ENCODE results near the gene ALDH18A1.
A peak's percentile ranks its signal among the peaks of the same experiment; 100 is the strongest.

The ALDH18A1 gene

DNA sequence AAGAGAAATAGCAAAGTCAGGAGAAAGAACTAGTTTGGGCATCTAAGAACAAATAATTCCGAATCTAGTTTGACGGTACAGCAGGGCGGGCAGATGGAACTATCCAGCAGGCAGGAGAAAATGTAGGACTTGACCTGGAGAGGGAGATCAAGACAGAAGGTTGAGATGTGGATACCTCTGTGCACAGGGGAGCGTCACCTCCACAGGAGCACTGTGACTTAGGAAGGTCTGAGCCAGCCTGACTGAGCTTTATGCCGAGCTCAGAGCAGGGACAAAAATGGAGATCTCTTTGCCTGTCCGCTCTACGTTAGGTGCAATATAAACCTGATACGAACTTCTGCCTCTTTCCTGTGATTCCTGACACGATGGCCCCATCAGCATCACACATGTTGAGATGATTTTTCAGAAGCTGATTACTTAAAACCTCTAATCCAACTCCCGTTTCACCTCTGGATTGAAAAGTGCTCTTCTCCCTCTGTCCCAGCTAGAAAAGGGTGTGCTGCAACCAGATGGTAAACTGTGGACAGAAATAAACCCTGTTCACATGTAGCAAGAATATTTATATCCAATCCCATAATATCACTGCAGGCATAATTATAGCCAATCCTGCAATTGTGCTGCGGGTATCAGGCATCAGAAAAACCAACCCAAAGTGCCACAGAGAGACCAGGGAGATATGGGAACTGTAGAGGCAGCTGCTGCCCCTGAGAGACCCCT is 81.7 kb downstream of the ALDH18A1 start:
- no peak for DNase-seq

DNA sequence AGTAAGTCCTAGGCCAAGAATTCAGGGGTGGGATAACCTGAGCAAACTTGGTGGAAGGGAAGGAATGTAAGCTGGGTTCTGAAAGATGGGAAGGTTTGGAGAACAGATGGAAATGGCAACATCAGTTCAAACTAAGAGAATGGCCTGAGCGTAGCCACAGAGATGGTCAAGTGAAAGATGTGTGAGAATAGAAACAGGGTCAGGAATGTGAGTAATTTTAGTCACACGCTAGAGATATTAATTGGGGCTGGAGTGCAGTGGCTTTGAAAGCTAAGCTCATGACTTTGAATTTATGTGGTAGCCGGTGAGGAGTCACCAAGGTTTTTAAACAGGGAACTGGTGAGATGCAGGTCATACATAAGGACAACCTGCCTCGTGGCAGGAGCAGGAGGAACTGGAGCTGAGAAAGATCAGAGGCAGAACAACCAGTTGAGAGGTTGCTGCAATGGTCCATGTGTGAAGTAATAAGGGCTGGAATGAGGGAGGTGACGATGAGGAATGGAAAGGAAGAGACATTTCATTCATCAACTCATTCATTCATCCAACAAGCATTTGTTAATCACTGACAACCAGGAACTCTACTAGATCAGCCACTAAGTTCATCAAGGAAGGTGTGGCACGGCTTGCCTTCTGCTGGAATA is 82.4 kb downstream of the ALDH18A1 start:
- no peak for DNase-seq

DNA sequence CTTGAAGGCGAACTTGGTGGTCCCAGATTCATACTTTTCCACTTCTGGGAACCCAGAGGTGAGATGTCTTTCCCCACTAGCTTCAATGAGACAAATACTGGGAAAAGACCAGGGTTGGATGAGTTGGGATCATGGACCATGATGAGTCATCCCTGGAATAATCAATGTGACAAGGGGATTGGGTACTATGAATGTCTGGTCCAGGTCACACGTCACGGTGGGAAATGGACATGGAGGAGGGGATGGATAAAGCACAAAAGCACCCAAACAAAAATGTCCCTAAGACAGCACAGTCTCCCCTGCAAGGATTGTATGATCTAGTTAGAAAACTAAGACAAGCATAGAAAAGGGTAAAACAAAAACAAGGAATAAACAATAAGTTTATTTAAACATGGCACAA is 83.0 kb downstream of the ALDH18A1 start:
- no peak for DNase-seq

DNA sequence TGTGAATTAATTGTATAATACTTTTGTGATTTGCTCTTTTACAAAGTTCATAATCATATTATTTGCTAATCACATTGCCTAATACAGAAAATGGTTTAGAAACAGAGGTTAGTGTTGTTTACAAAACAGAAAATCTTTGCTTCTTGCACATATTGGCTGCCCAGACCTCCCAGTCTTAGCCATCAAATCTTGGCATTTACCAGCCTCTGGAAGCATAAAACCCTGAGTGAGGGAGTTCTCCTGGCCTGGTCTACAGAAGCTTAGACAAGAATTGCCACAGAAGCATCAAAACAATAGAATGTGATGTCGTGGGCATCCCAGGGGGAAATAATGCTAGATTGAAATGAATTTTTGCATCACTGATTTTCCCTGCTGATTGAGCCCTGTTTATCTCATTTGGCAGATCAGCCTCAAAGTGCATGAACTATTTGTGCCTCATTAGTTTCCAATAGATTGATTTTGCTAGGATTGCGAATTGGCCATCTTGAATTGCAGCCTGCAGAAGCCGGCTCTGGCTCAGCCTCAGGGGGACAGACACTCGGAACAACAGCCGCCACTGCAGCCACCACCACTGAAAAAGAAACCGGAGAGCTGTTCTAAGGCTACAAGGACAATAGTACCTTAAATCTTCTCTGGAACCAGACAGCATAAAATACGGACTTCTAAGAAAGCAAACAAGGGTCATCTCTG is 84.2 kb downstream of the ALDH18A1 start:
- no peak for DNase-seq

DNA sequence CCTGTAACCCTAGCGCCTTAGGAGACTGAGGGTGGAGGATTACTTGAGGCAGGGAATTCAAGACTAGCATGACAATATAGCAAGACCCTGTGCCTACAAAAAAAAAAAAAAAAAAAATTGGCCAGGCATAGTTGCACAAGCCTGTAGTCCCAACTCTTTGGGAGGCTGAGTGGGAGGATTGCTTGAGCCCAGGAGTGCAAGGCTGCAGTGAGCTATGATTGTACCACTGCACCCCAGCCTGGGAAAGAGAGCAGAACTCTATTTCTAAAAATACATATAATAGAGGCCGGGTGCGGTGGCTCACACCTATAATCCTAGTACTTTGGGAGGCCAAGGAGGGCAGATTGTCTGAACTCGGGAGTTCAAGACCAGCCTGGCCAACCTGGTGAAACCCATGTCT is 85.1 kb downstream of the ALDH18A1 start:
- DNase-seq: no peak

DNA sequence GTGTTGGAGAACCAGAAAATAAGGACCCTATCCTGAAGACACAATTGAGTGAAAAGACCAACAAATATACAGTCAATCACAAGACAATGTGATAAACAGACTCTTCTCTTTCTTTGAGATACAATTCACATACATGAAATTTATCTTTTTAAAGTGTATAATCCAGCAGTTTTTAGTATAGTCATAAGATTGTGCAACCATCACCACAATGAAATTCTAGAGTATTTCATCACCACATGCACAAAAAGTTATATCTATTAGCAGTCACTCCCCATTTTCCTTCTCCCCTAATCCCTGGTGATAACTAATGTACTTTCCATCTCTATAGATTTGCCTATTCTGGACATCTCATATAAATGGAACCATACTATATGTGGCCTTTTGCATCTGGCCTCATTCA is 87.1 kb downstream of the ALDH18A1 start:
- DNase-seq: no peak

DNA sequence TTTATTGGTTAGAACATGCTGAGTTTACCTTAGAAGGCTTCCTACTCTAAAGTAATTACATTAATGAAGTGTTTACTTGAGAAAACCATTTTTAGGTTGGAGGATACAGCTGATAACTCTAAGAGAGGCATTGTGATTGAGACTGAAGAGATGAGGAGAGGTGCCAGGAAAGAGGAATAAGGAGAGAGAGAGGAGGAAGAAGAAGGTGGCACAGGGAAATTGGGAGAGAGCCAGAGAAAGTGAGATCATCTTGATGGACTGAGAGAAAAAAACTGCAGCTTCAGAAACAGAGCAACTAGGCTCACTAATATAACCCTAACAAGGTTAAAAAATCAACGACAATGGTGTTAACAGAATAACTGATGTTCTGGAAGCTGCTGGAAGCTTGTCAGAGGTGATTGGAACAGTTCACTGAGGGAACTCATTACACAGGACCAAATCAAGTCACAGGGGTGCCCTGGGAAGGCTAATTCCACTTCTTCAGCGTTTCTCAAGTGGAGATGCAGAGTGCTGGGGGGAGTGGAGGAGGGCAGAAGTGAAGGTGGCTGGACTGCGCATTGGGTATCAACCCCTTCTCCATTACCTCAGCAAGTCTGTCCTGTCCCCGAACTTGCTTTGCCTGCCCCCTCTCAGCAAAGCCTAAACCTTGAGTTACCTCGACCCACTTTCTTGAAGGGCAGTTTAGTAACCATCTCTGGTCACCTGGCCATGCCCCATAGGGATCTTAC is 88.4 kb downstream of the ALDH18A1 start:
- DNase-seq: no peak

DNA sequence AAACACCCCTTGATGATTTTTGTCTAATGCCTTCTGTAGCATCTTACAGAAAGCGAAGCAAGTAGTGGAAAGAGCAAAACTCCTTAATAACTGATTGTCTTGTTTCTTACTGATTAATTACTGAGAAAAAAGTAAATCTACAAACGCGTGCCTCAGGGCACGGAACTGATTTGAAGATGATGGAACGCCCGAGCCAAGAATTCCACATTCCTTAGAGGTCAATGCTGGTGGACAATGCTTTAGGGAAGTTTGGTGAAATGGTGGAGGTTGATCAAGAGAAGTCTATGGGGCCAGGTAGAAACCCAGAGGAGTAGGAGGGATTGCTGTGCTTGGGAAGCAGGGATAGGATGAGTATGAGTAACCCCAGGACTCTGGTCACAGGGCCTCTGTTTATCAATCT is 90.4 kb downstream of the ALDH18A1 start:
- DNase-seq: no peak

DNA sequence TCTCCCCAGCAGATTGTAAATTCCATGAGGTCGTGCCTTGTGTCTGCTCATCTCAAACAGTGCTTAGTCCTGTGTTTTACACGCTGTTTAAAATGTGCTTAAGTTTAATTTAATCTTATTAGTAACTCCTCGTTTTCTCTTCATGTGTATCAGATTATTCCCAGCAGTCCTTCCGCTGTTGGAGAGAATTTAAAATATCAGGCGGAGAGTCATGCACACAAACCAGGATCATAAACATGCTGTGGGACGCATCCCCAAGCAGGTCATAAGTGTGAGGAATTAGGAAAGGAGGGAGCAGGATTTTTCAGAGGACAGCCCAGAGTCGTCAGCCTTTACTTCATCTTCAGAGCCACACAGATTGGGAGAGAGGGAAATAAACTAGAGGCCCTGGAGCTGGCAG is 91.2 kb downstream of the ALDH18A1 start:
- no peak for DNase-seq

DNA sequence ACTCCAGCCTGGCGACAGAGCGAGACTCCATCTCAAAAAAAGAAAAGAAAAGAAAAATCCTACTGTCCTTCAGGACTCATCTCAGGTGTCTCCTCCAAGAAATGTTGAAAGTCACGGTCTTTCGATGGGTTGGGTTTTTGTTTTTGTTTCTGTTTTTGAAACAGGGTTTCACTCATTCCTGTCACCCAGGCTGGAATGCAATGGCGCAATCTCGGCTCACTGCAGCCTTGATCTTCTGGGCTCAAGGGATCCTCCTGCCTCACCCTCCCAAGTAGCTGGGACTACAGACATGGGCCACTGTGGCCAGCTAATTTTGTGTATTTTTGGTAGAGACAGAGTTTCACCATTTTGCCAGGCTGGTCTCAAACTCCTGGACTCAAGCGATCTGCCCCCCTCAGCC is 92.2 kb downstream of the ALDH18A1 start:
- DNase-seq: no peak

DNA sequence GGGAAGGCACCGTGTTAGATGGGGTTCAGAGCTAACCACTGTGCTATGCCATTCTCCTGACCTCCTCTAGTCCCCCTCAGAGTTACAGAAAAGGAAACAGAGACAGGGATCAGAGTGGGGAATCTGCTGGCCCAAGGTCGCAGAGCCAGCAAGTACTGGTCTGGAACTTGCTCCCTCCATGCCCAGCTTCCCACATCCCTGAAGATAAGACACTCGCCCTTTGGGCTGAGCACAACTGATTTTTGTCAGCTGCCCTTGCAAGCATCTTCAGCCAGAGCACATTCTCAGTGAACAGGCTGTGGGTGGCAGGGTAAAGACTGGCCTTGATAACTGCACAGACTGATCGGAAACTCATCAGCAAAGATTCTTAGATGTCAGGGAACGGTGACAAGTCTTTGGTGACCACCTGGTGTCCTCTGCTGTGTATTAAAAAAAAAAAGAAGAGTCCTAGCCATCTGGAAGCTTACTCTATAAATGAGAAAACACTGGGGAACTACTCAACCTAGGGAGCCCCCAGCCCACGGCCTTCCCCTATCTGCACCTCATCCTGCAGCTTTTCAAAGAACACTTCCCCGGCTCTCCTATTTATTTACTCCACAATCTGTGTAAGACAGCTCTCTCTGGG is 94.1 kb downstream of the ALDH18A1 start:
- peak; percentile 1 for DNase-seq

DNA sequence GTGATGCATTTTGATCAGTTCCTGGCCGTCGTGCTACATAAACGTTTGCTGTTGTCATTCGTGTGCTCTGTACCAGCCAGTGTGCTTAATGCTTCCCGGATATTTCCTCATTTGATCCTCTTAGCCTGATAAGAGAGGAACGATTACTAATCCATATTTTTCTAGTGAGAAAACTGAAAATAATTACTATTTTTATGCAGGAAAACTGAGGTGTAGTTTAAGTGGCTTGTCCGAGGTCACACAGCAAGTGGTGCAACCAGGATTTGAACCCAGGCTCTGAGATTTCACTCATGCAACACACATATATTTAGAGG is 94.7 kb downstream of the ALDH18A1 start:
- no peak for DNase-seq

DNA sequence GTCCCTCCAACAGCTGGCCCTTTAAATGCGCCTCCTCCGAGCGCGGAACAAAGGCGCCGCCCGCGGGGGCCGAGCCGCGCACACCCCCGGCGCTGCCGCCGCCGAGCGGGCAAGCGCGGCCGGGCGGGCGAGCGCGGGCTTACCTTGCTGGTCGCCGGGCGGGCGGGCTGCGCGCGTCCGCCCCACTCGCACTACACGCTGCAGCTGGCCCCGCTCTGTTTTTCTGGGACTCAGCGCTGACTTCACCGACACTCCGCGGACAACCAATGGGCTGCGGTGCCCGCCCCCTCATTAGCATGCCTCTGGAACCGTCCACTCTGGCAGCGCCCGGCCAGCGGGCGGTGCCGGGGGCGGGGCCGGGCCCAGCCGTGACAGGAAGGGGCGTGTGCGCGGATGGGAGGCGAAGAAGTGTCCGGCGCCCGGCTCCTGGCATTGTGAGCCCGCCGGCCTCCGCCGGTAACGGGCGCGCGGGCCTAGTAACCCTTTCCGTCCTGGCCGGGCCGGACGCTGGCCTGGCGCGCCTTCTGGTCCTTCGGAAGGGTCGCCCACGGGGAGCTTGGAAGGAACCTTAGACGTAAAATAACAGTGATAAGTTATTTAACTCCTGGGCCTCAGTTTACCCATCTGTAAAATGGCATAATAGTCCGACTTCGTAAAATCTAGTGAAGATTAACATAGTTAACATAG is 95.2 kb downstream of the ALDH18A1 start, which contains the start of gene SORBS1:
Gene SORBS1 (minus strand): TSS at position 195 of the 687 bp plus-strand sequence. CDS start 120,236 bp downstream, outside the sequence.
- DNase-seq: peak; percentile 86

DNA sequence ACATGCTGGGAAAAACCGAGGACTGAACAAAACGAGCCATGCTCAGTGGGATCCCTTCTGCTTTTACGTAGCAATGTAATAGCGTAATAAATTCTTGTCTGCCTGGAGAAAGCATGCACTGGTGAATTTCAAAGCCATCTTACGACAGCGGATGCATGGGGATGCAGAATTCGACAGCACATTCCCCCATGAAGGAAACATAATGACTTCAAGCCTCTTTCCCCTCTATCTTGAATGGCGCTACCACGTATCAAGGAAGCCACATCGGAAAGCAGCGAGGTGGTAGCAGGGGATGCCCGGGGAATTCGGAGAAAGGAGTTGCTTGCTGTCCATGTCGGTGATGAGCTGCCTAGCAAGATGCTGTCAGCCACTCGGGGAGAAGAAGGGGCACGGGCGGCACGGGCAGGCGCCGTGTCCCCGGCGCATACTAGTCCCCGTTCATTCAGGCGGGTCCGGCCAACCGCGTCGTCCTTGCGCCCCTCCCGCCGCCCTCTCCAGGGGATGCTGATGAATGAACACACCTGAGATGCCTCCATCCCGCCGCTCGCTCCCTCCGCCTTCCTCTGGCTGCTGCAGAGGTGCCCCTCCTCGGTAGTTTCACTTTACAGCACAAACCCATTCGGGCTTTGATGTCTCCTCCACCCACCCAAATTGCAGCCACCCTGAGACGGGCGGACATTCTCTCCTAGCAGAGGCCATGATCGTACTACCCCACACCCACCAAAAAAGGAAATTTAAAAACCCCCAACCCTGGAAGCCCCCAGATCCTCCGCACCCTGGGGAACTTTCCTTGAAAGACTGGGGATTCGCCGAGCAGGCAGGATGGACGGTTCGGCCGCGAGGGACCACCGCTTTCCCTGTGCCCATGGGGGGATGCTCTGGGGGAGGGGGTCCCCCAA is 96.0 kb downstream of the ALDH18A1 start:
- peak; percentile 35 for DNase-seq

DNA sequence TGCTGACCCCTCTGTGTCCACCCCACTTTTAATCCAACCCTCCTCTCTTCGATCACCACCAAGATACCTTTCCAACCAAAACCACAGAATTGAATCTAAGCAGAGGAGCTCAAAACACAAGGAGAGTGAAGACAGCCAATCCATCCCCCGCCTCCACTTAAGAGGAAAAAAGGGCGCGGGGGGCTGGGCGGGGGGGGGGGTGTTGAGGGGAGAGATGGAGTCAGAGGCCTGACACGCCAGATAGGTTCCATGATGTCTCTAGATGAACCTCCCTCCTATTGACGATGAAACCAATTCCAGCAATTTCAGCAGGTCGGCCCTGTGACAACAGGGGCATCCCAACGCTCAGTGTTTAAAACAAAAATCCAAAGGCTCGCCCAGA is 96.6 kb downstream of the ALDH18A1 start:
- DNase-seq: no peak

DNA sequence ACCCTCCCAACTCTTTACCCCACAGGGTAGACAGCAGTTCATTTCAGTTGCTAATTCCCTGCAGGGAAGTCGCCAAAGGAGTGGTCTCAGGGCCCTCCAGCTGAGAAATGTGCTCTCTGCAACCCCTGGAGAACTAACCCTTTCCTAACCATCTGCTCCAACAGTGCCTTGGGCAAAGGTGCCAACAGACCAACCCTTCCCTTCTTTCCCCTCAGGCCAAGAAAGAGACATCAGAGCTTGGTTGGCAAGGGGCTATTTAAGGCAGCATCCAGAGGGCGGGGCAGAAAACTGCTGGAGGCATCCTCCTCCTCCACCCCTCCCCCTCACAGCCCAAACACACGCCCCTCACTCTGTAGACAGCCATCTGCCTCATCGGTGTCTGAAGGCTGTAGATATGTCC is 97.0 kb downstream of the ALDH18A1 start:
- no peak for DNase-seq

DNA sequence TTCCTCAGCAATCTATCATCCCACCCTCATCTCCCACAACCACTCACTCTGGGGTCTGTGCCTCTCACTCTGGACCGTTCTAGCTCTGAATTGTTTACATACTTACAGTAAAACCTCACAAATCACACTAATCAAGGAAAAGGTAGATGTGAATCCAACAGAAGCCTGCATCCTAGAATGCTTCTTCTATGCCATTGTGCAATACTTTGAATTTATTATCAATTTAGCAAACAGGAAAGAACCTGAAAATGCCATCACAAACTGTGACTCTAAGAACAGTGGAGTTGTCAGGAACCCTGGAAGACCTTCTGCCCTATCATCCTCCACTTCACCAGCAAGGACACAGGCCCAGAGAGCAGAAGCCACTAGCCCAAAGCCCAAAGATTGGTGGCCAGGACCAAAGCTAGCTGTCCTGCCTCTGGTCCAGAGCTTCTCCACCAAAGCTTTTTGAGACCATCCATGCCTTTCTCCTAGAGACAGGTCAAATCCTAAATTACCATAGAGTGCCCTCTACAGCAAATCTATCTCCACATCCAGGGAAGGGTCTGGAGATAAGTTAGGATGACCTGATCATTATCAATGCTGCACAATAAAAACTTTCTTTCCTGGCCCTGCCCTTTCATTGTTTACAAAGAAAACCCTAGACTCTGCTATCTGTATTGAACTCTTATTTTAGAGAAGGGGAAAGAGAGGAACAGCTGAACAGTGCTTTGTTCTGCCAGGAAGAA is 97.8 kb downstream of the ALDH18A1 start:
- no peak for DNase-seq

DNA sequence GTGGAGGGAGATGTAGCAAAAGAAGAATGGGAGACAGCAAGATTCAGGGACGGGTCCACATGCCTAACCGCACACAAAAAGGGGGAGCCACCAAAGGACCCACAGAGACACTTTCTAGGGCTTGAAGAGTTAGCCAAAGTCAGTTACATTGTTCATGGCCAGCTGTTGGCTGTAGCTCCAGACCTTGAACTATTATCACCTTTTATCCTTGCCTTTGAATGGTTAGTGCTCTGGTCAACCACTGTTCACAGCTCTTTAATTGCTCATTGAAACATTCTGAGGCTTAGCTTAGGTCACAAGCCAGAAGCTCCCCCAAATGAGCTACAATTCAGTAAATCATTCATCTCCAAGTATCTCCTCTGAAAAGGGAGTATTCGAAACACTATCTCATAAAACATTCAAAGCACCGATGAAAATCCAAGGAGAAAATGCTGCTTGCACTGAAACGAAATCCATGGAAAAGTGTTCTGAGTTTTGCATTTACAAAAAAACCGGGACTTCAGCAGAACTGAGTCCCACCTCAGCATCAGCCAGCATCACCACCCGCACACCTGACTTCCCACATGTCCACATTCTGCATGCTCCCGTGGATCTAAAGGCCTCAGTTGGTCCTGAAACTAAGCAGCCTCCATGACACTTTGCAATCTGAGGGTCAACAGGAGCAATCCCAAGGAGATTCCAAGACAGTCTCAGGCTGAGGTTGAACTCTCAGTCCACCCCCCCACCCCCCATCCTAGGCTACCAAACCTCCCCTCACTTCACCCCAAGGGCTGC is 99.3 kb downstream of the ALDH18A1 start:
- DNase-seq: no peak
